Neural progenitor cell (in vitro differentiated cells): ENCODE results near the gene ARL13B. TPM values are rescaled to one million over a fixed set of nuclear protein-coding genes. Genes with fewer than 3 reads are reported as not detected.

Source experiments
- DNase-seq: peaks from one replicate; pipeline ENCODE4 v3.0.0-alpha.2; 2016; ENCODE audit warnings: low spot score
- H2AFZ ChIP-seq: fragments of 200-600 bp; sonication (generic); replicated peaks from 2 replicates; pipeline ENCODE4 v1.6.1; 2016; ENCODE audit warnings: antibody characterized with exemption
- H3F3A ChIP-seq: fragments of 200-600 bp; sonication (generic); 2 replicates; pipeline ENCODE4 v1.6.1; 2016; ENCODE audit warnings: antibody characterized with exemption, low read depth
- H3K27ac ChIP-seq: fragments of 200-600 bp; sonication (generic); 2 replicates; pipeline ENCODE4 v1.5.1; 2016; ENCODE audit warnings: mild to moderate bottlenecking
- H3K27me3 ChIP-seq: fragments of 200-600 bp; sonication (generic); 2 replicates; pipeline ENCODE4 v1.6.1; 2016; ENCODE audit warnings: mild to moderate bottlenecking, moderate library complexity
- H3K36me3 ChIP-seq: fragments of 200-600 bp; sonication (generic); 2 replicates; pipeline ENCODE4 v1.5.1; 2016
- H3K4me1 ChIP-seq: fragments of 200-600 bp; sonication (generic); 2 replicates; pipeline ENCODE4 v1.6.1; 2016; ENCODE audit warnings: mixed run types
- H3K4me2 ChIP-seq: fragments of 200-600 bp; sonication (generic); 2 replicates; pipeline ENCODE4 v1.6.1; 2016
- H3K4me3 ChIP-seq: fragments of 200-600 bp; sonication (generic); 2 replicates; pipeline ENCODE4 v1.5.1; 2016
- H3K79me2 ChIP-seq: fragments of 200-600 bp; sonication (generic); 2 replicates; pipeline ENCODE4 v1.6.1; 2016; ENCODE audit warnings: low read depth
- H3K9ac ChIP-seq: fragments of 200-600 bp; sonication (generic); 2 replicates; pipeline ENCODE4 v1.6.1; 2016
- H3K9me3 ChIP-seq: fragments of 200-600 bp; sonication (generic); 2 replicates; pipeline ENCODE4 v1.5.1; 2016; ENCODE audit warnings: low read depth
- H4K20me1 ChIP-seq: fragments of 200-600 bp; sonication (generic); 2 replicates; pipeline ENCODE4 v1.6.1; 2016; ENCODE audit warnings: low read depth
- H3K27ac Mint-ChIP-seq: 3 replicates; pipeline ENCODE4 v1.8.0; 2021; ENCODE audit warnings: mixed read lengths
- H3K27me3 Mint-ChIP-seq: 2 replicates; pipeline ENCODE4 v1.8.0; 2022; ENCODE audit warnings: low read depth, mild to moderate bottlenecking, inconsistent platforms, moderate library complexity, mixed read lengths; ENCODE audit not compliant: insufficient read depth
- H3K36me3 Mint-ChIP-seq: 3 replicates; pipeline ENCODE4 v1.8.0; 2021; ENCODE audit warnings: mixed read lengths
- H3K4me1 Mint-ChIP-seq: 3 replicates; pipeline ENCODE4 v1.8.0; 2021; ENCODE audit warnings: mixed read lengths
- H3K4me3 Mint-ChIP-seq: 3 replicates; pipeline ENCODE4 v1.8.0; 2021; ENCODE audit warnings: mild to moderate bottlenecking, moderate library complexity, mixed read lengths
- H3K9me3 Mint-ChIP-seq: 3 replicates; pipeline ENCODE4 v1.8.0; 2020; ENCODE audit warnings: mixed read lengths
- EZH2 ChIP-seq: fragments of 200-600 bp; sonication (generic); IDR thresholded peaks from 2 replicates; pipeline ENCODE4 v1.6.1; 2017; ENCODE audit warnings: antibody characterized with exemption, mild to moderate bottlenecking, moderate library complexity
- EZH2phosphoT487 ChIP-seq: fragments of 200-600 bp; sonication (generic); IDR thresholded peaks from 2 replicates; pipeline ENCODE4 v1.6.1; 2017; ENCODE audit warnings: antibody characterized with exemption
- total RNA-seq: library from RNA; depleted of rRNA; stranded (reverse); fragments of >200 nt; gene quantifications from 2 replicates; pipeline ENCODE4 v1.2.3, GENCODE V29; 2015; ENCODE audit warnings: low replicate concordance
- TF ChIP-seq, protein P1 (sequence below): fragments of 200-600 bp; sonication (generic); IDR thresholded peaks from 2 replicates; pipeline ENCODE4 v1.5.1; 2017; ENCODE audit warnings: antibody characterized with exemption, mild to moderate bottlenecking

ARL13B gene
- total RNA-seq, 1 donor from 2014 or later = 13.8 TPM

DNA sequence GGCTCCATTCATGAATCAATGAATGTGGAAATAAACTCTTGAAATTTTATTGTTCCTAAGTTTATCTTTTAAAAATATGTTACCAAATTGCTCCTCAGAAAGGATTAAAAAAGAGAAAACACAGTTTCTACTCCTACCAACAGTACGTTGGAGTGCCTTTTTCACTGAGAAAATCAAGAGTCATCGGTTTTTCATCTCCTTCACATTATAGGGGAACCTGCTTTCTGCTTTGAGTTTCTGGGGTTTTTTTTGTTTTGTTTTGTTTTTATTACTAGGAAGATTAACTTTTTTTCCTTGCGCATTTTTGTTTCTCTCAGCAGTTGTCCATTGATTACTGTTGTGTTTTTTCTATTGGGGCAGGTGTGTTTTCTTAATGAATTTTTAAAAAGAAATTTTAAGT lies 3.5 kb downstream of the ARL13B start:
- Histone ChIP-seq H3K79me2 (peaks cover 78% of the 10 kb centered on the region), H3K4me2 (no peak overlapping the region), H2AFZ (no peak overlapping the region), H4K20me1 (peaks cover 8% of the 10 kb centered on the region), H3K9ac (no peak overlapping the region), H3K4me3 (no peak overlapping the region), H3K4me1 (peaks cover 16% of the 10 kb centered on the region), H3K27me3 (no peaks in the 10 kb centered on the region), H3F3A (peaks cover 6% of the 10 kb centered on the region), H3K27ac (no peak overlapping the region), H3K36me3 (no peaks in the 10 kb centered on the region), H3K9me3 (no peaks in the 10 kb centered on the region)
- no peak for DNase-seq
- Mint-ChIP-seq H3K27me3 (no peaks in the 10 kb centered on the region), H3K36me3 (peaks cover 2% of the 10 kb centered on the region), H3K4me3 (no peak overlapping the region), H3K27ac (no peak overlapping the region), H3K9me3 (no peaks in the 10 kb centered on the region), H3K4me1 (peaks cover 21% of the 10 kb centered on the region)
- TF ChIP-seq EZH2 (no peak), EZH2phosphoT487 (no peak)
- TF ChIP-seq, protein P1, sequence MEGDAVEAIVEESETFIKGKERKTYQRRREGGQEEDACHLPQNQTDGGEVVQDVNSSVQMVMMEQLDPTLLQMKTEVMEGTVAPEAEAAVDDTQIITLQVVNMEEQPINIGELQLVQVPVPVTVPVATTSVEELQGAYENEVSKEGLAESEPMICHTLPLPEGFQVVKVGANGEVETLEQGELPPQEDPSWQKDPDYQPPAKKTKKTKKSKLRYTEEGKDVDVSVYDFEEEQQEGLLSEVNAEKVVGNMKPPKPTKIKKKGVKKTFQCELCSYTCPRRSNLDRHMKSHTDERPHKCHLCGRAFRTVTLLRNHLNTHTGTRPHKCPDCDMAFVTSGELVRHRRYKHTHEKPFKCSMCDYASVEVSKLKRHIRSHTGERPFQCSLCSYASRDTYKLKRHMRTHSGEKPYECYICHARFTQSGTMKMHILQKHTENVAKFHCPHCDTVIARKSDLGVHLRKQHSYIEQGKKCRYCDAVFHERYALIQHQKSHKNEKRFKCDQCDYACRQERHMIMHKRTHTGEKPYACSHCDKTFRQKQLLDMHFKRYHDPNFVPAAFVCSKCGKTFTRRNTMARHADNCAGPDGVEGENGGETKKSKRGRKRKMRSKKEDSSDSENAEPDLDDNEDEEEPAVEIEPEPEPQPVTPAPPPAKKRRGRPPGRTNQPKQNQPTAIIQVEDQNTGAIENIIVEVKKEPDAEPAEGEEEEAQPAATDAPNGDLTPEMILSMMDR = no peak

GRCh38 chr3:93984618-93985017 lies 4.7 kb downstream of the ARL13B start:
- H3F3A ChIP-seq = peaks cover 6% of the 10 kb centered on the region
- Mint-ChIP-seq H3K9me3 (no peaks in the 10 kb centered on the region), H3K27me3 (no peaks in the 10 kb centered on the region), H3K4me1 (peaks cover 17% of the 10 kb centered on the region), H3K27ac (no peak overlapping the region), H3K36me3 (peaks cover 2% of the 10 kb centered on the region), H3K4me3 (no peak overlapping the region)
- H4K20me1 ChIP-seq = peaks cover 11% of the 10 kb centered on the region
- no peak overlapping the region for H3K27ac ChIP-seq
- H3K36me3 ChIP-seq = no peaks in the 10 kb centered on the region
- H3K79me2 ChIP-seq = peaks cover 85% of the 10 kb centered on the region
- no peaks in the 10 kb centered on the region for H3K27me3 ChIP-seq
- H3K9ac ChIP-seq = no peak overlapping the region
- peaks cover 12% of the 10 kb centered on the region for H3K4me1 ChIP-seq
- no peak overlapping the region for H2AFZ ChIP-seq
- no peak for TF ChIP-seq EZH2phosphoT487
- no peaks in the 10 kb centered on the region for H3K9me3 ChIP-seq
- no peak for DNase-seq
- no peak overlapping the region for H3K4me2 ChIP-seq
- H3K4me3 ChIP-seq = no peak overlapping the region

GRCh38 chr3:93988283-93988682 lies 8.3 kb downstream of the ARL13B start:
- Histone ChIP-seq H3F3A (no peaks in the 10 kb centered on the region), H3K36me3 (no peaks in the 10 kb centered on the region), H4K20me1 (peaks cover 6% of the 10 kb centered on the region), H3K4me1 (no peaks in the 10 kb centered on the region), H3K4me3 (no peak overlapping the region), H3K27ac (no peak overlapping the region), H2AFZ (no peak overlapping the region), H3K4me2 (no peak overlapping the region), H3K27me3 (no peaks in the 10 kb centered on the region), H3K9me3 (no peaks in the 10 kb centered on the region), H3K9ac (no peak overlapping the region), H3K79me2 (peaks cover 86% of the 10 kb centered on the region)
- Mint-ChIP-seq H3K4me1 (no peaks in the 10 kb centered on the region), H3K27ac (no peak overlapping the region), H3K36me3 (no peaks in the 10 kb centered on the region), H3K4me3 (no peak overlapping the region), H3K9me3 (no peaks in the 10 kb centered on the region), H3K27me3 (no peaks in the 10 kb centered on the region)
- TF ChIP-seq EZH2 (no peak), EZH2phosphoT487 (no peak)
- TF ChIP-seq, protein P1 = no peak
- DNase-seq = no peak

DNA sequence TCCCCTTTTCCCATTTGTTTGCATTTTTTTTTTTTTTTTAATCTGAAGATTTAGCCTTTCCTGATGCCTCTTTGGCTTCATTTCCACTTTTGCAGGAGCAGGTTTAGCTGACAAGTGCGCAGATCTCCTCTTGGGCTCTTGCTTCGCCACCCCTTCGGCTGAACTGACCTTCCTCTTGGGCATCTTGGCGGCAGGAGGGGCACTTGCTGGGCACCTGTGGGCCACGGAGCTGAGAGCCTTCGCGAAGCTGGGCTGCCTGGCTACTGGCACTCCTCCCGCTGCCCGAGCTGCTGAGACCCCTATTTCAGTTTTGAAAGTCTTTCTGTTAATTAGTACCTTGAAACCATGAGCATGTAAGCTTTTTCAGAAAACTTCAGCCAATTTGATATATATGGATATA lies 8.8 kb downstream of the ARL13B start:
- H3K4me2 ChIP-seq = no peak overlapping the region
- no peaks in the 10 kb centered on the region for H3K4me1 Mint-ChIP-seq
- peaks cover 6% of the 10 kb centered on the region for H4K20me1 ChIP-seq
- H3K9me3 ChIP-seq = no peaks in the 10 kb centered on the region
- no peaks in the 10 kb centered on the region for H3K27me3 ChIP-seq
- no peak overlapping the region for H3K27ac ChIP-seq
- H3K4me1 ChIP-seq = no peaks in the 10 kb centered on the region
- H3K36me3 Mint-ChIP-seq = peaks cover 2% of the 10 kb centered on the region
- TF ChIP-seq EZH2 (no peak), EZH2phosphoT487 (no peak)
- TF ChIP-seq, protein P1 = no peak
- no peaks in the 10 kb centered on the region for H3F3A ChIP-seq
- no peaks in the 10 kb centered on the region for H3K9me3 Mint-ChIP-seq
- H3K27ac Mint-ChIP-seq = no peak overlapping the region
- H3K4me3 Mint-ChIP-seq = no peak overlapping the region
- DNase-seq = no peak
- no peak overlapping the region for H3K4me3 ChIP-seq
- peaks cover 86% of the 10 kb centered on the region for H3K79me2 ChIP-seq
- H2AFZ ChIP-seq = no peak overlapping the region
- no peaks in the 10 kb centered on the region for H3K36me3 ChIP-seq
- no peaks in the 10 kb centered on the region for H3K27me3 Mint-ChIP-seq
- H3K9ac ChIP-seq = no peak overlapping the region
